ENCODE results near the gene PLAC8L1. TPM values are rescaled to one million over a fixed set of nuclear protein-coding genes. Genes with fewer than 3 reads are reported as not detected.

PLAC8L1 gene
- total and polyA plus RNA-seq, 2 of the 13 experiments (the other 11 are each of a cell fraction or from before 2014, with no cell fraction given) = 0.44 TPM; not detected in 1

GRCh38 chr5:146047396-146047795, 58.0 kb downstream of the PLAC8L1 start (continued):
- no peak for TF ChIP-seq DZIP1 (CRISPR knock-in tag; IDR thresholded peaks at IDR 0.05)

- in situ Hi-C loops (cut with HindIII; ENCODE audit: extremely low pct_ligation_motif_present, low pct_unique_long_range_greater_than_20kb) = no loop called here
- intact Hi-C loops (cut with micrococcal nuclease; ENCODE audit: unreplicated experiment) = no loop called here
- POLR2A ChIA-PET = no interaction called here
These were observed 61.7 kb downstream of the PLAC8L1 start for GRCh38 chr5:146043722-146044121.

More at GRCh38 chr5:146043722-146044121, 61.7 kb downstream of the PLAC8L1 start:
- WGBS (ENCODE audit: low lambda C conversion rate) = 95% methylated on average over 4 of the region's 4 CpGs
- Histone ChIP-seq H4K20me1 (ENCODE audit: insufficient read depth, low read length) (no peaks in the 10 kb centered on the region), H3K27me3 (ENCODE audit: control insufficient read depth in 1 of 2, insufficient read depth in 2 of 2, low read length in 2 of 2) (no peaks in the 10 kb centered on the region), H3K36me3 (replicated peaks in 1 of 2; ENCODE audit: control insufficient read depth in 1 of 2, insufficient read depth in 2 of 2, low read length in 2 of 2) (no peaks in the 10 kb centered on the region; a peak in 1 of 5 replicates), H3K27ac (ENCODE audit: extremely low read length, insufficient read depth, low read length) (no peak overlapping the region), H3K4me2 (ENCODE audit: low read depth, low read length) (no peak overlapping the region), H3K4me1 (ENCODE audit: insufficient read depth, low read length) (no peaks in the 10 kb centered on the region), H3K79me2 (ENCODE audit: insufficient read depth, low read length) (no peaks in the 10 kb centered on the region), H3K9ac (ENCODE audit: insufficient read depth, low read depth, low read length) (no peak overlapping the region), H2AFZ (ENCODE audit: low read length) (no peak overlapping the region), H3K4me3 (replicated peaks in 1 of 3; ENCODE audit: insufficient read depth in 1 of 3, low read depth in 2 of 3, low read length in 3 of 3) (no peak overlapping the region), H3K9me3 (ENCODE audit: low read length) (no peaks in the 10 kb centered on the region)
- FAIRE-seq (no peak), DNase-seq (ENCODE audit: low spot score) (no peak), ATAC-seq (no peak)
- CTCF ChIA-PET (ENCODE audit: low intra/inter-chr PET ratio, low total read pairs) = no interaction called here
- TF ChIP-seq ZNF280D (CRISPR knock-in tag; IDR thresholded peaks at IDR 0.05) = no peak
- TF ChIP-seq SRF (IDR thresholded peaks at IDR 0.05; ENCODE audit: low read depth, low read length) = no peak
- TF ChIP-seq KAT2B (IDR thresholded peaks at IDR 0.05; ENCODE audit: borderline replicate concordance, low read depth, low read length) = no peak
- TF ChIP-seq ETV5 (CRISPR knock-in tag; IDR thresholded peaks at IDR 0.05; ENCODE audit: borderline replicate concordance) = no peak
- TF ChIP-seq RARA (CRISPR knock-in tag; IDR thresholded peaks at IDR 0.05) = no peak
- no TSS peak for BruUV-seq (replicated peaks)
